Vagina (tissue), 2 donors: ENCODE results near the gene MAML3. TPM values are rescaled to one million over a fixed set of nuclear protein-coding genes. Genes with fewer than 3 reads are reported as not detected.

Experiments
- DNase-seq, 2 donors: peaks; one replicate each; pipeline ENCODE4 v3.0.0-alpha.2; 2017; ENCODE audit errors: extremely low spot score in 2 of 2
- H3K27ac ChIP-seq: fragments of 200-600 bp; sonication (generic); one replicate; pipeline ENCODE4 v1.5.1; 2019
- H3K27me3 ChIP-seq: fragments of 200-600 bp; sonication (generic); one replicate; pipeline ENCODE4 v1.5.1; 2019
- H3K36me3 ChIP-seq, 2 donors: fragments of 200-600 bp; sonication (generic); one replicate each; pipeline ENCODE4 v1.5.1; 2017 to 2019
- H3K4me1 ChIP-seq: fragments of 200-600 bp; sonication (generic); one replicate; pipeline ENCODE4 v1.5.1; 2019
- H3K4me3 ChIP-seq, 2 donors: fragments of 200-600 bp; sonication (generic); 1 replicate in 1 of 2; 2 replicates in 1 of 2; pipeline ENCODE4 v1.5.1; 2016 to 2019
- H3K9me3 ChIP-seq: fragments of 200-600 bp; sonication (generic); one replicate; pipeline ENCODE4 v1.5.1; 2019
- POLR2A ChIP-seq, 2 donors: fragments of 450-650 bp; IDR thresholded peaks; one replicate each; pipeline ENCODE4 v1.6.1; 2017; ENCODE audit warnings: antibody characterized with exemption in 2 of 2, mild to moderate bottlenecking in 2 of 2, moderate library complexity in 2 of 2
- POLR2AphosphoS5 ChIP-seq, 2 donors: sonication (generic); formaldehyde crosslinking; IDR thresholded peaks; one replicate each; pipeline ENCODE4 v1.9.0; 2017; ENCODE audit warnings: antibody characterized with exemption in 2 of 2, mild to moderate bottlenecking in 2 of 2, low read depth in 1 of 2; ENCODE audit not compliant: insufficient read depth in 1 of 2
- intact Hi-C: fragments of 100-400 bp; cut with DNase I; formaldehyde crosslinking; loops from one replicate; pipeline ENCODE4 v1.15.1; 2023
- total RNA-seq: library from RNA; depleted of rRNA; stranded (reverse); fragments of >200 nt; gene quantifications from one replicate; pipeline ENCODE4 v1.2.3, GENCODE V29; 2016
- TF ChIP-seq, protein P1 (sequence below), 3 experiments: fragments of 450-650 bp in 2 of 3; fragments of 200-600 bp in 1 of 3; sonication (generic) in 1 of 3; IDR thresholded peaks; one replicate each; pipeline ENCODE4 v1.5.1; 2017 to 2019; ENCODE audit warnings: antibody characterized with exemption in 3 of 3, mild to moderate bottlenecking in 2 of 3, moderate library complexity in 2 of 3

The MAML3 gene
- total RNA-seq, 1 donor from 2014 or later = 16.2 TPM

DNA sequence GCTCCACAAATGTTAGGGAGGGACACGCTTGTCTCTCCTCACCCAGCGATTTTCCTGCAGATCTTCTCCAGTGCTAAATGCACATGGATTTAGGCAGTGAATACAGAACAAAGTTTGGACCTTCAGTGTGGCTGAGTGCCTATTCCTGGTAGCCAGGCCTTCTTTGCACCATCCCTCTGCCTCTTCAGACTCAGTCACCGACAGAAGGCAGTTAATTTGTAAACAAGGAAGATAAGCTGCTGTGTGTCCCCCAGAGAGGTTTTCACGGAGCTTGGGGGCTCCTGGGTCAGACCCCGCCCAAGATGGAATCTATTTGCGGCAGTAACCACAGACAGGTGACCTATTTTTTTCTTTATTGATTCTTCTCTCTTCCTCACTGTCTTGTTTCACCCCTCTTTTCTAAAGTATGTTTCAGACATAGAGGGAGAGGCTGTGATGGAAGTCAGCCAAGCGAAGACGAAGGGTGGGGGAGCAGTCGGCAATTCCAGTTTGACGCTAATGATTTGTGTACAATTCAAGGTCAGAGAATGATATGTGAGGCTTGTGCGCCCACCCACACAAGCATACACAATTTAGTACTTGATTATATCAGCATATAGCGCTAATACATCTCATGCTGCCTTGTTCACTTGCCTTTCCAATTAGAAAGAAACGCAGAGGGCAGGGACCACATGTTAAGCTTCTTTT lies 287.6 kb downstream of the MAML3 start:
- TF ChIP-seq POLR2A (IDR thresholded peaks at IDR 0.05) (no peak), POLR2AphosphoS5 (IDR thresholded peaks at IDR 0.05; ENCODE audit: insufficient read depth in 1 of 2, low read depth in 1 of 2) (no peak)
- TF ChIP-seq, protein P1, sequence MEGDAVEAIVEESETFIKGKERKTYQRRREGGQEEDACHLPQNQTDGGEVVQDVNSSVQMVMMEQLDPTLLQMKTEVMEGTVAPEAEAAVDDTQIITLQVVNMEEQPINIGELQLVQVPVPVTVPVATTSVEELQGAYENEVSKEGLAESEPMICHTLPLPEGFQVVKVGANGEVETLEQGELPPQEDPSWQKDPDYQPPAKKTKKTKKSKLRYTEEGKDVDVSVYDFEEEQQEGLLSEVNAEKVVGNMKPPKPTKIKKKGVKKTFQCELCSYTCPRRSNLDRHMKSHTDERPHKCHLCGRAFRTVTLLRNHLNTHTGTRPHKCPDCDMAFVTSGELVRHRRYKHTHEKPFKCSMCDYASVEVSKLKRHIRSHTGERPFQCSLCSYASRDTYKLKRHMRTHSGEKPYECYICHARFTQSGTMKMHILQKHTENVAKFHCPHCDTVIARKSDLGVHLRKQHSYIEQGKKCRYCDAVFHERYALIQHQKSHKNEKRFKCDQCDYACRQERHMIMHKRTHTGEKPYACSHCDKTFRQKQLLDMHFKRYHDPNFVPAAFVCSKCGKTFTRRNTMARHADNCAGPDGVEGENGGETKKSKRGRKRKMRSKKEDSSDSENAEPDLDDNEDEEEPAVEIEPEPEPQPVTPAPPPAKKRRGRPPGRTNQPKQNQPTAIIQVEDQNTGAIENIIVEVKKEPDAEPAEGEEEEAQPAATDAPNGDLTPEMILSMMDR (IDR thresholded peaks at IDR 0.05) = no peak
- DNase-seq = no peak
- Histone ChIP-seq H3K4me1 (no peaks in the 10 kb centered on the region), H3K36me3 (no peaks in the 10 kb centered on the region), H3K9me3 (no peaks in the 10 kb centered on the region), H3K4me3 (no peak overlapping the region), H3K27me3 (no peaks in the 10 kb centered on the region), H3K27ac (no peak overlapping the region)
- intact Hi-C loops = no loop called here

DNA sequence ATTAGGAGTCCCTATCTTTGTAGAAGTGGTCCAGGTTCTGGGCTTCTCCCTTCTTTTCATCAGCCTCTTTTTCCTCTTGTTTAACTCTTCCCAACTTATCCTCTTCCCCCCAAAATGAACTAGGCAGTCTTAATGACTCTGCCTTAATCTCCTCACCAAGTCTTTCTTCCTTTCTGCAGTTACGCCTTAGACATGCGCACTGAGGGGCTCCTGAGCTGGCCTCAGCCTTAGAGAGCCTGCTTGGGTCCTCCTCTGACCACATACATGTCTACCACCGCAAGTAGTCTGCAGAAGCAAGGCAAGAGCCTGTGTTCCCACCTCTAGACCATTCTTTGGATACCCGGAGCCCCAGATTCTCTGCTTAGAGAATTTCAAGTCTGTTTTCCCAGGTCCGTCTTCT lies 288.4 kb downstream of the MAML3 start:
- Histone ChIP-seq H3K27me3 (no peaks in the 10 kb centered on the region), H3K4me1 (no peaks in the 10 kb centered on the region), H3K4me3 (no peak overlapping the region), H3K27ac (no peak overlapping the region), H3K36me3 (no peaks in the 10 kb centered on the region), H3K9me3 (no peaks in the 10 kb centered on the region)
- intact Hi-C loops = no loop called here
- no peak for DNase-seq
- no peak for TF ChIP-seq POLR2AphosphoS5 (IDR thresholded peaks at IDR 0.05; ENCODE audit: insufficient read depth in 1 of 2, low read depth in 1 of 2)
- TF ChIP-seq, protein P1 (IDR thresholded peaks at IDR 0.05) = no peak
- TF ChIP-seq POLR2A (IDR thresholded peaks at IDR 0.05) = no peak

DNA sequence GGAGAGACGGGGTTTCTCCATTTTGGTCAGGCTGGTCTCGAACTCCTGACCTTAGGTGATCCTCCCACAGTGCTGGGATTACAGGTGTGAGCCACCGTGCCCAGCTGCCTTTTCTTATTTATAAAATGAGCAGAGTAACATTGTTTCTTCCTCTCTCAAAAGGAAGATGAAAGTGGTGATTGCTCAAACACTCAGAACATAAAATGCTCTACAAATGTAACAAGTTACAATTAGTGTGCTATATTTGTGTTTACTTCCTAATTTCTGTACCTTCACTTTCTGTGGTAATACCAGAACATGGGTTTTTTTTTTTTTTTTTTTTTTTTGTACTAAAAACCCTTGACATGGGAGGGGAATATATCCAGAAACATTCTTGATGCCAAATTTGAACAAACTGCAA lies 290.5 kb downstream of the MAML3 start:
- intact Hi-C loops = no loop called here
- Histone ChIP-seq H3K27ac (no peak overlapping the region), H3K9me3 (no peaks in the 10 kb centered on the region), H3K36me3 (no peaks in the 10 kb centered on the region), H3K27me3 (no peaks in the 10 kb centered on the region), H3K4me1 (no peaks in the 10 kb centered on the region), H3K4me3 (no peak overlapping the region)
- DNase-seq = no peak
- TF ChIP-seq, protein P1 (IDR thresholded peaks at IDR 0.05) = no peak
- no peak for TF ChIP-seq POLR2A (IDR thresholded peaks at IDR 0.05)
- TF ChIP-seq POLR2AphosphoS5 (IDR thresholded peaks at IDR 0.05; ENCODE audit: insufficient read depth in 1 of 2, low read depth in 1 of 2) = no peak

DNA sequence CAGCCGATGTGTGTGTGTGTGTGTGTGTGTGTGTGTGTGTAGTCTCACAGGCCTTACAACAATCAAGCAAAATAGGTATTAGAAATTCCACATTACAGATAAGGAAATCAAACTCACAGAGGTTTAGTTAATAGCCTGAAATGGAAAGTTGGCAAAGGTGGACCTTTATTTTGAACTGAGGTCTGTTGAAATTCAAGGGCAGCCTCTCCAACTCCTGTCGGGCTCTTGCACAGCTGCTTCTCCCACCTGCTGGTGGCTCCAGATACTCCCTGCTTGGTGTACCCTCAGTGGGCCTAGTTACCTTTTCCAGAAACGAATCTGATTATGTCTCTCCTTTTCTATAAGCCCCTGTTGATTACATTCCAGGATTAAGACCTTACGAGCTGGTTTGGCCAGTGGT lies 292.5 kb downstream of the MAML3 start:
- H3K27ac ChIP-seq = no peak overlapping the region
- intact Hi-C loops = no loop called here
- TF ChIP-seq POLR2A (IDR thresholded peaks at IDR 0.05) (no peak), POLR2AphosphoS5 (IDR thresholded peaks at IDR 0.05; ENCODE audit: insufficient read depth in 1 of 2, low read depth in 1 of 2) (no peak)
- TF ChIP-seq, protein P1 (IDR thresholded peaks at IDR 0.05) = no peak

GRCh38 chr4:139860435-139861024 lies 293.5 kb downstream of the MAML3 start:
- Histone ChIP-seq H3K4me1 (peaks cover 10% of the 10 kb centered on the region), H3K36me3 (no peaks in the 10 kb centered on the region), H3K4me3 (no peak overlapping the region), H3K27me3 (no peaks in the 10 kb centered on the region), H3K9me3 (no peaks in the 10 kb centered on the region), H3K27ac (no peak overlapping the region)
- intact Hi-C loops = no loop called here
- TF ChIP-seq, protein P1 (IDR thresholded peaks at IDR 0.05) = no peak
- no peak for TF ChIP-seq POLR2A (IDR thresholded peaks at IDR 0.05)
- TF ChIP-seq POLR2AphosphoS5 (IDR thresholded peaks at IDR 0.05; ENCODE audit: insufficient read depth in 1 of 2, low read depth in 1 of 2) = no peak
- no peak for DNase-seq

More for the DNA sequence above, 292.5 kb downstream of the MAML3 start:
- H3K36me3 ChIP-seq = no peaks in the 10 kb centered on the region
- no peak overlapping the region for H3K4me3 ChIP-seq
- H3K4me1 ChIP-seq = peaks cover 10% of the 10 kb centered on the region
- H3K27me3 ChIP-seq = no peaks in the 10 kb centered on the region
- no peaks in the 10 kb centered on the region for H3K9me3 ChIP-seq
- no peak for DNase-seq
